Measurements from ENCODE around the gene P2RY6.

DNA sequence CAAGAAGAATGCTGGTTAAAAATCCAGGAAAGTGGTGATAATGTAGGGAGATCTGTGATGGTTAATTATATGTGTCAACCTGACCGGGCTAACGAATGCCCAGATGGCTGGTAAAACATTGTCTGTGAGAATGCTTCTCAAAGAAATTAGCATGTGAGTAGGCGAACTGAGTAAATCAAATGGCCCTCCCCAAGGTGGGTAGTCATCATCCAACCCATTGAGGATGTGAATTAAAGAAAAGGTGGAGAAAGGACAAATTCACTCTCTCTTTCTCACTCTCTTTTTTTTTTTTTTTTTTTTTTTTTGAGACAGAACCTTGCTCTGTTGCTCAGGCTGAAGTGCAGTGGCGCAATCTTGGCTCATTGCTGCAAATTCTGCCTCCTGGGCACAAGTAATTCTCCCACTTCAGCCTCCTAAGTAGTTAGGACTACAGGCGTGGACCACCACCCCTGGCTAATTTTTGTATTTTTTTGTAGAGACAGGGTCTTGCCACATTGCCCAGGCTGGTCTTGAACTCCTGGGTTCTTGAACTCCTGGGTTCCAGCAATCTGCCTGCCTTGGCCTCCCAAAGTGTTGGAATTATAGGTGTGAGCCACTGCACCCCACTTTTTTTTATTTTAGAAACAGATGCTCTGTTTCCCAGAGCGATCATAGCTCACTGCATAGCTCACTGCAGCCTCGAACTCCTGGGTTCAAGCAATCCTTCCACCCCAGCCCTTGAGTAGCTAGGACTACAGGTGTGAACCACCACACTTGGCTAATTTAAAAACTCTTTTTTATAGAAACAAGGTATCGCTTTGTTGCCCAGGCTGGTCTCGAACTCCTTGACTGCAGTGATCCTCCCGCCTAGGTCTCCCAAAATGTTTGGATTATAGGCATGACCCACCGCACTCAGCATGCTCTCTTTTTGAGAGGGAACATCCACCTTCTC lies 22.0 kb upstream of the P2RY6 start:
- TF ChIP-seq, protein P1, sequence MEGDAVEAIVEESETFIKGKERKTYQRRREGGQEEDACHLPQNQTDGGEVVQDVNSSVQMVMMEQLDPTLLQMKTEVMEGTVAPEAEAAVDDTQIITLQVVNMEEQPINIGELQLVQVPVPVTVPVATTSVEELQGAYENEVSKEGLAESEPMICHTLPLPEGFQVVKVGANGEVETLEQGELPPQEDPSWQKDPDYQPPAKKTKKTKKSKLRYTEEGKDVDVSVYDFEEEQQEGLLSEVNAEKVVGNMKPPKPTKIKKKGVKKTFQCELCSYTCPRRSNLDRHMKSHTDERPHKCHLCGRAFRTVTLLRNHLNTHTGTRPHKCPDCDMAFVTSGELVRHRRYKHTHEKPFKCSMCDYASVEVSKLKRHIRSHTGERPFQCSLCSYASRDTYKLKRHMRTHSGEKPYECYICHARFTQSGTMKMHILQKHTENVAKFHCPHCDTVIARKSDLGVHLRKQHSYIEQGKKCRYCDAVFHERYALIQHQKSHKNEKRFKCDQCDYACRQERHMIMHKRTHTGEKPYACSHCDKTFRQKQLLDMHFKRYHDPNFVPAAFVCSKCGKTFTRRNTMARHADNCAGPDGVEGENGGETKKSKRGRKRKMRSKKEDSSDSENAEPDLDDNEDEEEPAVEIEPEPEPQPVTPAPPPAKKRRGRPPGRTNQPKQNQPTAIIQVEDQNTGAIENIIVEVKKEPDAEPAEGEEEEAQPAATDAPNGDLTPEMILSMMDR (IDR thresholded peaks at IDR 0.05): no peak
- no peak for TF ChIP-seq POLR2A (IDR thresholded peaks at IDR 0.05)
